ENCODE measurements around the gene PPARD. TPM values are rescaled to one million over a fixed set of nuclear protein-coding genes. Genes with fewer than 3 reads are reported as not detected.

PPARD gene
- total RNA-seq, 3 donors from 2014 or later (not counting 1 experiment from before 2014, with no cell fraction given), result 14.4 to 20.4 (median 18.8) TPM

GRCh38 chr6:35427851-35428321 lies 85.5 kb downstream of the PPARD start:
- H3K4me1 Mint-ChIP-seq, result no peaks in the 10 kb centered on the region

DNA sequence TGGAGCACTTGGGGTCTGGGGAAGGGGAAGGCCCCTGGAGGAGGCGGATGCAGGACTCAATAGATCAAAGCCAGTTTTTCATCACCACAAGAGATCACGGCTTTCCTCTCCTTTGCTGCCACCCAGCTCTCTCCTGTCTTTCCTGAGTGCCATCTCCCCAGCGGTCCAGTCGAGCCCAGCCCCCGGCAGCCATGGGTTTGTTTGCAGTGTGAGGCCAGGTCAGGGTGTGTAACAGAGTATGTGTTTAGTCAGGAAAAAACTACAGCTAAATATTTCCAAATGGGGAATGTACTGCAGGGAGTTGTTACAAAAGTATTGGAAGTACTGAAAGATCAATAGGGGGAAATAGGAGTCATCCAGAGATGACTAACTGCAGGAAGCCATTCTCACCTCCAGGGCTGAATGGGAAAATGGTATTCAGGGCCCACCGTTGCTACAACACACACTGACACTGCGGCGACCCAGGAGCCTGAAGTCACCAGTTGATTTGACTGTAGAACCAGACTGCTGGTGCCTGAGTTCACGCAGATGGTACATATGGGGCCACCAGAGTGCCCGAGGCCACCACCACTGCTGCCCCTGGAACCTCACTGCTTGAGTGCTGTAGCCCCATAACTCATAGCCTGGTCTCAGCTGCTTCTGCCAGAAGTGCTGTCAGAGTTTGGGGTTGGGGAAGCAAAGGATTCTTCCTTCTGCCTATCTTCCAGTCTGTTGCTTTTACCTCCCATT lies 86.2 kb downstream of the PPARD start:
- no peaks in the 10 kb centered on the region for H3K4me1 Mint-ChIP-seq
- DNase-seq (no peak), ATAC-seq (no peak)
- H3K4me3 Mint-ChIP-seq, result no peak overlapping the region
- Histone ChIP-seq H3K27me3 (ENCODE audit: control insufficient read depth, insufficient read depth, low read length) (no peaks in the 10 kb centered on the region), H3K4me3 (ENCODE audit: low read length) (no peak overlapping the region), H3K9me3 (ENCODE audit: control insufficient read depth, insufficient read depth, low read length) (peaks cover 20% of the 10 kb centered on the region), H3K36me3 (ENCODE audit: control insufficient read depth, insufficient read depth, low read length) (peaks cover 22% of the 10 kb centered on the region), H3K27ac (ENCODE audit: low read length) (no peak overlapping the region), H3K4me1 (ENCODE audit: control insufficient read depth, insufficient read depth, low read length) (no peaks in the 10 kb centered on the region)
- peaks cover 15% of the 10 kb centered on the region for H3K36me3 Mint-ChIP-seq
- 97% methylated on average over 8 of the region's 10 CpGs for WGBS (ENCODE audit: insufficient coverage)
- TF ChIP-seq, protein P1, sequence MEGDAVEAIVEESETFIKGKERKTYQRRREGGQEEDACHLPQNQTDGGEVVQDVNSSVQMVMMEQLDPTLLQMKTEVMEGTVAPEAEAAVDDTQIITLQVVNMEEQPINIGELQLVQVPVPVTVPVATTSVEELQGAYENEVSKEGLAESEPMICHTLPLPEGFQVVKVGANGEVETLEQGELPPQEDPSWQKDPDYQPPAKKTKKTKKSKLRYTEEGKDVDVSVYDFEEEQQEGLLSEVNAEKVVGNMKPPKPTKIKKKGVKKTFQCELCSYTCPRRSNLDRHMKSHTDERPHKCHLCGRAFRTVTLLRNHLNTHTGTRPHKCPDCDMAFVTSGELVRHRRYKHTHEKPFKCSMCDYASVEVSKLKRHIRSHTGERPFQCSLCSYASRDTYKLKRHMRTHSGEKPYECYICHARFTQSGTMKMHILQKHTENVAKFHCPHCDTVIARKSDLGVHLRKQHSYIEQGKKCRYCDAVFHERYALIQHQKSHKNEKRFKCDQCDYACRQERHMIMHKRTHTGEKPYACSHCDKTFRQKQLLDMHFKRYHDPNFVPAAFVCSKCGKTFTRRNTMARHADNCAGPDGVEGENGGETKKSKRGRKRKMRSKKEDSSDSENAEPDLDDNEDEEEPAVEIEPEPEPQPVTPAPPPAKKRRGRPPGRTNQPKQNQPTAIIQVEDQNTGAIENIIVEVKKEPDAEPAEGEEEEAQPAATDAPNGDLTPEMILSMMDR (IDR thresholded peaks at IDR 0.05), result no peak
- intact Hi-C loops (cut with micrococcal nuclease), result no loop called here
- no peaks in the 10 kb centered on the region for H3K27me3 Mint-ChIP-seq (ENCODE audit: low read depth in 2 of 2)
- no peak overlapping the region for H3K27ac Mint-ChIP-seq
- peaks cover 0 to 6% of the 10 kb centered on the region in 2 donors for H3K9me3 Mint-ChIP-seq

More at GRCh38 chr6:35427851-35428321, 85.5 kb downstream of the PPARD start:
- ATAC-seq (no peak), DNase-seq (no peak)
- Histone ChIP-seq H3K4me1 (ENCODE audit: control insufficient read depth, insufficient read depth, low read length) (no peaks in the 10 kb centered on the region), H3K27ac (ENCODE audit: low read length) (no peak overlapping the region), H3K9me3 (ENCODE audit: control insufficient read depth, insufficient read depth, low read length) (peaks cover 20% of the 10 kb centered on the region), H3K27me3 (ENCODE audit: control insufficient read depth, insufficient read depth, low read length) (no peaks in the 10 kb centered on the region), H3K36me3 (ENCODE audit: control insufficient read depth, insufficient read depth, low read length) (peaks cover 22% of the 10 kb centered on the region), H3K4me3 (ENCODE audit: low read length) (no peak overlapping the region)
- H3K36me3 Mint-ChIP-seq, result peaks cover 15% of the 10 kb centered on the region
- H3K9me3 Mint-ChIP-seq, result peaks cover 0 to 6% of the 10 kb centered on the region in 2 donors
- TF ChIP-seq, protein P1 (IDR thresholded peaks at IDR 0.05), result no peak
- no peak overlapping the region for H3K27ac Mint-ChIP-seq
- intact Hi-C loops (cut with micrococcal nuclease), result no loop called here
- H3K27me3 Mint-ChIP-seq (ENCODE audit: low read depth in 2 of 2), result no peaks in the 10 kb centered on the region
- H3K4me3 Mint-ChIP-seq, result no peak overlapping the region
- 94% methylated on average over 9 of the region's 9 CpGs for WGBS (ENCODE audit: insufficient coverage)

GRCh38 chr6:35429463-35429862 lies 87.1 kb downstream of the PPARD start:
- H3K36me3 Mint-ChIP-seq, result peaks cover 15% of the 10 kb centered on the region

More at GRCh38 chr6:35429463-35429862, 87.1 kb downstream of the PPARD start:
- H3K9me3 ChIP-seq (ENCODE audit: control insufficient read depth, insufficient read depth, low read length), result peaks cover 20% of the 10 kb centered on the region
- DNase-seq (no peak), ATAC-seq (no peak)
- no peak overlapping the region for H3K4me3 Mint-ChIP-seq
- TF ChIP-seq, protein P1 (IDR thresholded peaks at IDR 0.05), result no peak
- H3K27ac Mint-ChIP-seq, result no peak overlapping the region
- 97% methylated on average over 2 of the region's 2 CpGs for WGBS (ENCODE audit: insufficient coverage)
- H3K36me3 ChIP-seq (ENCODE audit: control insufficient read depth, insufficient read depth, low read length), result peaks cover 15% of the 10 kb centered on the region
- no peaks in the 10 kb centered on the region for H3K27me3 ChIP-seq (ENCODE audit: control insufficient read depth, insufficient read depth, low read length)
- no peaks in the 10 kb centered on the region for H3K4me1 ChIP-seq (ENCODE audit: control insufficient read depth, insufficient read depth, low read length)
- intact Hi-C loops (cut with micrococcal nuclease), result no loop called here
- no peak overlapping the region for H3K27ac ChIP-seq (ENCODE audit: low read length)
- H3K4me3 ChIP-seq (ENCODE audit: low read length), result no peak overlapping the region
- H3K4me1 Mint-ChIP-seq, result no peaks in the 10 kb centered on the region
- H3K27me3 Mint-ChIP-seq (ENCODE audit: low read depth in 2 of 2), result no peaks in the 10 kb centered on the region
- peaks cover 0 to 6% of the 10 kb centered on the region in 2 donors for H3K9me3 Mint-ChIP-seq
